ENCODE results near the gene DOK6.

GRCh38 chr18:69725855-69726508, 325.3 kb downstream of the DOK6 start:
- TF ChIP-seq CTCF (IDR thresholded peaks at IDR 0.05 in 4 of 5, conservative IDR thresholded peaks at IDR 0.05 in 1 of 5) (no peak), POLR2A (IDR thresholded peaks at IDR 0.05) (no peak)
